Activated T-helper 17 cell treated with anti-CD3 and anti-CD28 coated beads, Interleukin-2, amount 50 U/mL, for 72 hours (primary cell): ENCODE measurements around the gene SMIM15. TPM values are rescaled to one million over a fixed set of nuclear protein-coding genes. Genes with fewer than 3 reads are reported as not detected.

Experiments
- ATAC-seq: fragments of 150-1000 bp; cut with Tn5 transposase; replicated peaks from 2 replicates; pipeline ENCODE4 v1.10.0; 2021; ENCODE audit warnings: mild to moderate bottlenecking, moderate library complexity
- H3K27ac Mint-ChIP-seq: one replicate; pipeline ENCODE4 v1.8.0; 2022; ENCODE audit warnings: mixed read lengths
- H3K27me3 Mint-ChIP-seq: one replicate; pipeline ENCODE4 v1.8.0; 2022; ENCODE audit warnings: mixed read lengths
- H3K36me3 Mint-ChIP-seq: one replicate; pipeline ENCODE4 v1.8.0; 2022; ENCODE audit warnings: low read depth, mild to moderate bottlenecking, mixed read lengths
- H3K4me1 Mint-ChIP-seq: one replicate; pipeline ENCODE4 v1.8.0; 2022; ENCODE audit warnings: mixed read lengths
- H3K4me3 Mint-ChIP-seq: one replicate; pipeline ENCODE4 v1.8.0; 2022; ENCODE audit warnings: mild to moderate bottlenecking, mixed read lengths
- H3K9me3 Mint-ChIP-seq: one replicate; pipeline ENCODE4 v1.8.0; 2022; ENCODE audit warnings: mixed read lengths
- total RNA-seq, 2 donors: library from RNA; stranded (reverse); gene quantifications; one replicate each; pipeline ENCODE4 v1.2.3, GENCODE V29; 2022

The SMIM15 gene
- total RNA-seq, 2 donors from 2014 or later = 50.6 to 72.0 TPM

GRCh38 chr5:61139094-61139873, 23.0 kb downstream of the SMIM15 start:
- Mint-ChIP-seq H3K9me3 (no peaks in the 10 kb centered on the region), H3K27me3 (no peaks in the 10 kb centered on the region), H3K27ac (no peak overlapping the region), H3K36me3 (no peaks in the 10 kb centered on the region), H3K4me1 (no peaks in the 10 kb centered on the region), H3K4me3 (no peak overlapping the region)
- ATAC-seq = no peak

GRCh38 chr5:61137835-61138234, 24.4 kb downstream of the SMIM15 start:
- H3K9me3 Mint-ChIP-seq = no peaks in the 10 kb centered on the region
- no peaks in the 10 kb centered on the region for H3K27me3 Mint-ChIP-seq
- no peak overlapping the region for H3K4me3 Mint-ChIP-seq

GRCh38 chr5:61132559-61132958, 29.7 kb downstream of the SMIM15 start:
- H3K4me1 Mint-ChIP-seq = no peaks in the 10 kb centered on the region
- H3K4me3 Mint-ChIP-seq = no peak overlapping the region

More at GRCh38 chr5:61137835-61138234, 24.4 kb downstream of the SMIM15 start:
- Mint-ChIP-seq H3K27ac (no peak overlapping the region), H3K36me3 (no peaks in the 10 kb centered on the region), H3K4me1 (no peaks in the 10 kb centered on the region)
- ATAC-seq = no peak

GRCh38 chr5:61130289-61130688, 32.0 kb downstream of the SMIM15 start:
- Mint-ChIP-seq H3K4me3 (no peak overlapping the region), H3K36me3 (peaks cover 6% of the 10 kb centered on the region), H3K9me3 (peaks cover 3% of the 10 kb centered on the region), H3K4me1 (no peaks in the 10 kb centered on the region), H3K27me3 (no peaks in the 10 kb centered on the region), H3K27ac (no peak overlapping the region)
- no peak for ATAC-seq

More at GRCh38 chr5:61132559-61132958, 29.7 kb downstream of the SMIM15 start:
- Mint-ChIP-seq H3K9me3 (no peaks in the 10 kb centered on the region), H3K27ac (no peak overlapping the region), H3K27me3 (no peaks in the 10 kb centered on the region), H3K36me3 (no peaks in the 10 kb centered on the region)
- no peak for ATAC-seq

GRCh38 chr5:61123145-61123544, 39.1 kb downstream of the SMIM15 start:
- peaks cover 3% of the 10 kb centered on the region for H3K9me3 Mint-ChIP-seq

GRCh38 chr5:61120534-61120933, 41.7 kb downstream of the SMIM15 start:
- H3K27ac Mint-ChIP-seq = no peak overlapping the region
- no peaks in the 10 kb centered on the region for H3K27me3 Mint-ChIP-seq
- no peak overlapping the region for H3K4me3 Mint-ChIP-seq
- ATAC-seq = no peak
- no peaks in the 10 kb centered on the region for H3K9me3 Mint-ChIP-seq
- H3K4me1 Mint-ChIP-seq = no peaks in the 10 kb centered on the region
- H3K36me3 Mint-ChIP-seq = no peaks in the 10 kb centered on the region

More at GRCh38 chr5:61123145-61123544, 39.1 kb downstream of the SMIM15 start:
- ATAC-seq = no peak
- Mint-ChIP-seq H3K4me3 (no peak overlapping the region), H3K27me3 (no peaks in the 10 kb centered on the region), H3K4me1 (no peaks in the 10 kb centered on the region), H3K27ac (no peak overlapping the region), H3K36me3 (peaks cover 6% of the 10 kb centered on the region)

GRCh38 chr5:61119066-61119465, 43.2 kb downstream of the SMIM15 start:
- H3K9me3 Mint-ChIP-seq = no peaks in the 10 kb centered on the region
- ATAC-seq = no peak
- H3K4me1 Mint-ChIP-seq = no peaks in the 10 kb centered on the region
- no peaks in the 10 kb centered on the region for H3K27me3 Mint-ChIP-seq
- no peak overlapping the region for H3K27ac Mint-ChIP-seq
- H3K4me3 Mint-ChIP-seq = no peak overlapping the region
- H3K36me3 Mint-ChIP-seq = no peaks in the 10 kb centered on the region

- ATAC-seq = no peak
- Mint-ChIP-seq H3K4me3 (no peak overlapping the region), H3K27me3 (no peaks in the 10 kb centered on the region), H3K27ac (no peak overlapping the region), H3K36me3 (peaks cover 14% of the 10 kb centered on the region), H3K9me3 (peaks cover 7% of the 10 kb centered on the region), H3K4me1 (no peaks in the 10 kb centered on the region)
Observed at GRCh38 chr5:61115968-61116367, 46.3 kb downstream of the SMIM15 start.

- Mint-ChIP-seq H3K4me1 (no peaks in the 10 kb centered on the region), H3K9me3 (peaks cover 7% of the 10 kb centered on the region), H3K27me3 (no peaks in the 10 kb centered on the region), H3K27ac (no peak overlapping the region), H3K4me3 (no peak overlapping the region), H3K36me3 (peaks cover 14% of the 10 kb centered on the region)
- no peak for ATAC-seq
Observed at GRCh38 chr5:61114441-61114840, 47.8 kb downstream of the SMIM15 start.

Other genes with a start within 250 kb of the SMIM15 start
- gene ERCC8, start 217.4 kb downstream of the SMIM15 start, total RNA-seq = 10 to 100 TPM in 1 of 2 donors, 1 to 10 TPM in 1; 6.8 to 11.2 TPM
- 10 to 100 TPM; 13.6 to 30.4 TPM for gene NDUFAF2, start 217.3 kb downstream of the SMIM15 start, total RNA-seq
- 1 to 10 TPM; 3.2 to 4.9 TPM for gene ZSWIM6, start 169.8 kb upstream of the SMIM15 start, total RNA-seq